NB4 (cell line): ENCODE data around the gene CCDC51.

ENCODE experiments used
- DNase-seq: peaks from one replicate; pipeline ENCODE4 v3.0.0; 2010; ENCODE audit warnings: low read depth
- H3K4me3 ChIP-seq: one replicate; pipeline ENCODE4 v1.5.1; 2011; ENCODE audit warnings: mild to moderate bottlenecking, low read depth, low read length, moderate library complexity
- MYC ChIP-seq: IDR thresholded peaks from 2 replicates; pipeline ENCODE4 v1.6.1; 2011; ENCODE audit warnings: low read depth, low read length
- POLR2A ChIP-seq: IDR thresholded peaks from 2 replicates; pipeline ENCODE4 v1.6.1; 2011; ENCODE audit warnings: mild to moderate bottlenecking; ENCODE audit not compliant: insufficient read length; ENCODE audit errors: extremely low read depth
- TF ChIP-seq, protein P1 (sequence below): IDR thresholded peaks from 2 replicates; pipeline ENCODE4 v1.6.1; 2011; ENCODE audit warnings: low read depth, low read length
- TF ChIP-seq, protein P2 (sequence below): IDR thresholded peaks from one replicate; pipeline ENCODE4 v1.5.1; 2012; ENCODE audit warnings: low read depth, low read length

The CCDC51 gene

DNA sequence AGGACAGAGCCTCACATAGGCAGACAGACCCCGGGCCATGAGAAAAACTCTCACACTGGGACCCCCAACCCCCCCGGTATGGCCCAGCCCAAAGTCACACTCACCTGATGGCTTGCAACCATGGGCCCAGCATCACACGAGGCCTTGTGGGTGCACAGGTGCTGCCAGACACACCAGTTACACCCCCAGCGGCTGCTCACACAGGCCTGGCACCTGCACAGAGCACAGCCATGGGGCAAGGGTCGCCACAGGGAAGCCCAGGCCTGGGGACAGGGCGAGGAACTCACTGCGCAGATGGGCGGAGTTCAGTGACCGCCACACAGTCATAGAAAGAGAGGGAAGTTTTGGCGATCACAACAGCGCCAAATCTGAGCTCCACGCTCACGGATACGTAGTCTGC is 19.4 kb downstream of the CCDC51 start:
- TF ChIP-seq, protein P1, sequence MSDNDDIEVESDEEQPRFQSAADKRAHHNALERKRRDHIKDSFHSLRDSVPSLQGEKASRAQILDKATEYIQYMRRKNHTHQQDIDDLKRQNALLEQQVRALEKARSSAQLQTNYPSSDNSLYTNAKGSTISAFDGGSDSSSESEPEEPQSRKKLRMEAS: no peak
- TF ChIP-seq MYC (no peak), POLR2A (no peak)
- TF ChIP-seq, protein P2, sequence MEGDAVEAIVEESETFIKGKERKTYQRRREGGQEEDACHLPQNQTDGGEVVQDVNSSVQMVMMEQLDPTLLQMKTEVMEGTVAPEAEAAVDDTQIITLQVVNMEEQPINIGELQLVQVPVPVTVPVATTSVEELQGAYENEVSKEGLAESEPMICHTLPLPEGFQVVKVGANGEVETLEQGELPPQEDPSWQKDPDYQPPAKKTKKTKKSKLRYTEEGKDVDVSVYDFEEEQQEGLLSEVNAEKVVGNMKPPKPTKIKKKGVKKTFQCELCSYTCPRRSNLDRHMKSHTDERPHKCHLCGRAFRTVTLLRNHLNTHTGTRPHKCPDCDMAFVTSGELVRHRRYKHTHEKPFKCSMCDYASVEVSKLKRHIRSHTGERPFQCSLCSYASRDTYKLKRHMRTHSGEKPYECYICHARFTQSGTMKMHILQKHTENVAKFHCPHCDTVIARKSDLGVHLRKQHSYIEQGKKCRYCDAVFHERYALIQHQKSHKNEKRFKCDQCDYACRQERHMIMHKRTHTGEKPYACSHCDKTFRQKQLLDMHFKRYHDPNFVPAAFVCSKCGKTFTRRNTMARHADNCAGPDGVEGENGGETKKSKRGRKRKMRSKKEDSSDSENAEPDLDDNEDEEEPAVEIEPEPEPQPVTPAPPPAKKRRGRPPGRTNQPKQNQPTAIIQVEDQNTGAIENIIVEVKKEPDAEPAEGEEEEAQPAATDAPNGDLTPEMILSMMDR: no peak
- no peak overlapping the region for H3K4me3 ChIP-seq
- no peak for DNase-seq

DNA sequence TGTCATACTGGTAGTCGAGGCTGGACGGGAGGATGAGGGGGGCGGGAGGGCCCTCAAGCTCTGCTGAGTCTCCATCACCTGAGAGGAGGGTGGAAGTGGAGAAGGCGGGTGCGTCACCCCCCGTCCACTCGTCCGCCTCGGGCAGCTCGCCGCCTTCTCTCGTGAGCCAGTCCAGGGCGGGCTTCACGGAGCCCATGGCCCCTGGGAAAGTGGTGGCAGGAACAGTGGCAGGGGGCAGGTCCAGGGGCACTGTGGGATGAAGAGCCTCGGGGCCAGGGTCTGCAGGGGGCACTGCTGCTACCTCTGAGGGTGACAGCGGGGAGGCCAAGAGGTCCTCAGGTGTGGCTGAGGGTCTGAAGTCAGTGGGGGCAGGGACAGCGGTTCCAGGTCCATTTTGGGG is 20.3 kb downstream of the CCDC51 start:
- DNase-seq: no peak
- H3K4me3 ChIP-seq: no peak overlapping the region
- TF ChIP-seq POLR2A (no peak), MYC (no peak)
- TF ChIP-seq, protein P1: no peak
- TF ChIP-seq, protein P2: no peak

DNA sequence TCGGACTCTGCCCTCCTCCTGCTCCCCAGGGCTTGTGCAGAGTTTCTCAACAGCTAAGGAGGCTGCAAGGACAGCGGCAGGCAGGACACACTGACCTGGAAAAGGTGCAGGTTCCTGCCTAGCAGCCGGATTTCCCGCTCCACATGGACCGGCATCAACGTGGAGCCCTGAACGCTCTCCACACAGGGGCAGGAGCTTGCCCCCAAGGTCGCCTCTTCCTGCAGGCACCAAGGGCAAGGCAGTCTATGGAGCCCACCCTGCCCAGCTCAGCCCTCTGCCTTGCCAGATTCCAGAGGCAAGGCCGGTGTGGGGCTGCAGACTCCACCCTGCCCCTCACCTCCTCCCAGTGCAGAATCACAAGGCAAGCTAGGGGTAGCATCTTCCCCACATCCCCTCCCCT is 20.8 kb downstream of the CCDC51 start:
- TF ChIP-seq, protein P1: no peak
- no peak for TF ChIP-seq POLR2A
- no peak for TF ChIP-seq MYC
- TF ChIP-seq, protein P2: no peak
- H3K4me3 ChIP-seq: no peak overlapping the region

DNA sequence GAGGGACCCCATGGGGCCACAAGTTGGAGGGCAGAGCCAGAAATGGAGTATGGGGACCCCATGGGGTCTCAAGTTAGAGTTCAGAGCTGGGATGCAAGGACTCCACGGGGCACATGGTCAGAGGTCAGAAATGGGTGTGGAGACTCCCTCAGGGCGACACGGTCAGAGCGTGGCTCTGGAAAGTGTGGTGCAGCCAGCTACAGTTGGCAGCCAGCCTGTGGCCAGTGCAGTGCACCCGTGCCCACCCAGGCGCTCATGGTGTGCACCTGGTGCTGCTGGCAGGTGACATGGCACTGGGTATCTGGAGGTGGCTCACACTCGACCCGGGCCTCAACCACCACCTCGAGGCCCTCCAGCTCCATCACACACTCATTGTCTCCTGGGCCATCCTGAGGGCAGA is 21.3 kb downstream of the CCDC51 start:
- DNase-seq: no peak
- TF ChIP-seq POLR2A (no peak), MYC (no peak)
- TF ChIP-seq, protein P1: no peak

More for the DNA sequence above, 20.8 kb downstream of the CCDC51 start:
- DNase-seq: no peak

DNA sequence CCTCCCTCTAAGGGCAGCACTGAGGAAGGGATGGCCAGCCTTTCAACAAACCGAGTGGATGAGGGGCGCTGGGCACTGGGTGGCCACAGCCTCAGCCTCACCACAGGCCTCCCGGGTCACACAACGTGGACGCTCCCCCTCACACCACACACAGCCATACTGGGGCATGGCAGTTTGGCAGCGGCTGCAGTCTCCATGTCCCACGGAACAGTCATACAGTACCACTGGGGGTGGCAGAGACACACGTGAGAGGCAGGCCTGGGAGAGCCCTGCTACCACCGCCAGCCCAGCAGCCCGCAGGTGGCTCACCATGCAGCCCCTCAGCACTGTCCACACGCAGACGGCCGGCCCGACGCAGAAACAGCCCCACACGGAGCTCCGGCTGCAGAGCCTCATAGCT is 21.8 kb downstream of the CCDC51 start:
- TF ChIP-seq, protein P1: no peak
- TF ChIP-seq, protein P2: no peak
- TF ChIP-seq POLR2A (no peak), MYC (no peak)
- H3K4me3 ChIP-seq: no peak overlapping the region
- no peak for DNase-seq

More for the DNA sequence above, 21.3 kb downstream of the CCDC51 start:
- H3K4me3 ChIP-seq: no peak overlapping the region

DNA sequence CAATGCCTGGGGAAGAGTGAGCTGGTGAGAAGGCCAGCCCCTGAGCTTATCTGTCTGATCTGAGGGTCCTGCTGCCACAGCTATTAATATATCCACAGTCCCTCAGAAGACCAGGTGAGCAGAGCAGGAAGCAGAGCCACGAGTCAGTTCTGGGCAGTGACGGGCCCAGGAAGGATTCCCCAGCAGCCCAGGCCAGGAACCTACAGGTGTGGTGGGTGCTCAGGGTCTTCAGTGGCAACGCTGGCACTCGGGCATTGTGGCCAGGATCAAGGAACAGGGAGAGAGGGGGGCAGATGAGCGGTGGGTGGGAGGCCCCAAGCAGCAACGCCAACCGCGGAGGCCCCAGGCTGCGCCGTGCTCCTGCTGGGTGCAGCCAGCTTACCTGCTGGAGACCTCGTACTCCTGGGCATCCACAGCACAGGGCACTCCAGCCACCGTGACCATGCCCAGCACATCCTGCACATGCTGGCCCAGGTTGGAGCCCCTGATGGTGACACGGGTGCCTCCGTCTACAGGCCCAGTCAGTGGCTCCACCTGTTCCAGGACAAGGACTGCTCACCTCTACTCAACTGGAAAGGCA is 22.3 kb downstream of the CCDC51 start:
- DNase-seq: no peak
- H3K4me3 ChIP-seq: no peak overlapping the region
- TF ChIP-seq, protein P1: no peak
- no peak for TF ChIP-seq POLR2A
- TF ChIP-seq, protein P2: no peak
- no peak for TF ChIP-seq MYC
